PC-9 (cell line): Measurements from ENCODE around the gene RAG1.
"Not testable (repeated sequence)": the region's sequence is repeated elsewhere in the genome, so short reads cannot be mapped to it uniquely, and the experiment has no call there.

Experiments used
- CTCF ChIP-seq: fragments of 200-600 bp; sonication (generic); conservative IDR thresholded peaks from 2 replicates; pipeline ENCODE4 v1.6.1; 2017; ENCODE audit warnings: mixed run types, antibody characterized with exemption, mild to moderate bottlenecking, moderate library complexity
- EZH2 ChIP-seq: fragments of 200-600 bp; sonication (generic); IDR thresholded peaks from 2 replicates; pipeline ENCODE4 v1.8.0; 2017; ENCODE audit warnings: antibody characterized with exemption, low read depth

- TF ChIP-seq CTCF, EZH2: not testable (repeated sequence)
Measured at GRCh38 chr11:36557390-36557789, 10.4 kb upstream of the RAG1 start.
